Hematopoietic multipotent progenitor cell (in vitro differentiated cells): ENCODE measurements around the gene INO80D. TPM values are rescaled to one million over a fixed set of nuclear protein-coding genes. Genes with fewer than 3 reads are reported as not detected.

ENCODE experiments used
- DNase-seq, 3 donors: peaks; one replicate each; pipeline ENCODE4 v3.0.0-alpha.2; 2011 to 2015; ENCODE audit warnings: low read depth in 2 of 3, low spot score in 2 of 3
- small RNA-seq: library from RNA; depleted of rRNA; stranded (forward); fragments of <200 nt; gene quantifications from one replicate; pipeline ENCODE3, GENCODE V24; 2012
- total RNA-seq: library from RNA; depleted of rRNA; stranded (reverse); fragments of >200 nt; gene quantifications from one replicate; pipeline ENCODE4 v1.2.3, GENCODE V29; 2012

The INO80D gene
- total RNA-seq, 1 donor: 18.3 TPM

GRCh38 chr2:205948496-205948837 lies 137.5 kb downstream of the INO80D start:
- DNase-seq: no peak

- DNase-seq: peak; percentile 16 to 71 (median 46)
Observed at GRCh38 chr2:205947621-205948495, 138.1 kb downstream of the INO80D start.

- DNase-seq: no peak
Observed at GRCh38 chr2:205946226-205946625, 139.7 kb downstream of the INO80D start.

Small RNAs within 50 kb of the gene (small RNA-seq; reads per million reads assigned to genes)
- not detected for gene RF00006
- not detected for gene RF00019

Other genes with a start within 250 kb of the INO80D start
- gene NDUFS1, start 73.3 kb upstream of the INO80D start, total RNA-seq: 37.7 TPM
- gene EEF1B2, start 73.7 kb upstream of the INO80D start, total RNA-seq: 1,435 TPM
- gene ZDBF2, start 188.5 kb upstream of the INO80D start, total RNA-seq: 0.81 TPM